ENCODE results near the gene GGNBP2.

GGNBP2 gene

DNA sequence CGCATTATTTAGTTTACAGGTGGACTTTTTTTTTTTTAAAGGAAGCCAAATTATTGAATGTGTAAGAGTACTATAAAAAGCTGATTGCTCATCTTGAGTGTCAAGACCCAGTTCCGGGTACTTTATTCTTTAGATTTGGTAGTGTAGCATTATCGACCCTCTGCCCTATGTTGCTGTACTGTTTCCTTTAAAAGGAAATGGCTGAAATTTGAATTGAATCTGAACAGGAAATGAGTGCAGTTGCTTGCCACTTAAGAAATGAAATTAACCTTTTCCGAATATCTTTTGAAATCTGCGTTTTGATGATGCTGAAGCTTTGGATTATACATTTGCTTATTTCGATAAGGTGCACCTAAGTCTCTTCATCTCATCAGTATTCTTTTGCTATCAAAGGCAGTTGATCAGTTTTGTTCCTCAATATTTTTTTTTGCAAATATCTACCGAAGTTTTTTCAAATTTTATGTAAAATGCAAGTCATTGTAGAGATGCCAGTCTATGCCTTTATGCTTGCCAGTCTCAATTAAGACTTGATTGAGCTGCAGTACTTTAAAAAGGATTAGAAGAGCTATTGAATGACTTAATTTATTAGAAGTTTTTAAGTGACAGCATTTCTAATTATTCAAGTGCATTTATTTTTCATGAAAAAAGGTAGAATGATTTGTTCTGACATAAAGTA lies 1.8 kb downstream of the GGNBP2 start:
- peak overlapping the region; percentile 96 for H3K4me3 ChIP-seq (ENCODE audit: low read depth, low read length)
- no peak for DNase-seq (ENCODE audit: low read depth)

DNA sequence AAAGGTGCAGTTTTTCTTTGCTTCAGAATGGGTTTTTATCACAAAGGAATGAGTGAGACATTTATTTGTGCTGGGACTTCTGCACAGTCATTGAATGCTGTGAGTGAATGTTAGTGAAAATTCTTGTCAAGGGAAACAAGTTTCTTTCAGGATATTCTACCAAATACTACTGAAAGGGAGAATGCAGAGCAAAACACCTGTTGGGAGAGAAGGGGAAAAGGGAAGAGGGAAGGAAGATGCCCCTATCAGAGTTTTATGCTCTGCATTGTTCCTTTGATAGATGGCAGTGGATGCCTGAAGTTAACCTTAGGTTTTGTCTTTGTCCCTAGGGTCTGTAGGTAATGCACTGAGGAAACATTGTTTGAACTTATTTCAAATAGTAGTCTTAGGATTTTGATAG lies 3.1 kb downstream of the GGNBP2 start:
- DNase-seq (ENCODE audit: low read depth), result no peak
- peak overlapping the region; percentile 96 for H3K4me3 ChIP-seq (ENCODE audit: low read depth, low read length)

DNA sequence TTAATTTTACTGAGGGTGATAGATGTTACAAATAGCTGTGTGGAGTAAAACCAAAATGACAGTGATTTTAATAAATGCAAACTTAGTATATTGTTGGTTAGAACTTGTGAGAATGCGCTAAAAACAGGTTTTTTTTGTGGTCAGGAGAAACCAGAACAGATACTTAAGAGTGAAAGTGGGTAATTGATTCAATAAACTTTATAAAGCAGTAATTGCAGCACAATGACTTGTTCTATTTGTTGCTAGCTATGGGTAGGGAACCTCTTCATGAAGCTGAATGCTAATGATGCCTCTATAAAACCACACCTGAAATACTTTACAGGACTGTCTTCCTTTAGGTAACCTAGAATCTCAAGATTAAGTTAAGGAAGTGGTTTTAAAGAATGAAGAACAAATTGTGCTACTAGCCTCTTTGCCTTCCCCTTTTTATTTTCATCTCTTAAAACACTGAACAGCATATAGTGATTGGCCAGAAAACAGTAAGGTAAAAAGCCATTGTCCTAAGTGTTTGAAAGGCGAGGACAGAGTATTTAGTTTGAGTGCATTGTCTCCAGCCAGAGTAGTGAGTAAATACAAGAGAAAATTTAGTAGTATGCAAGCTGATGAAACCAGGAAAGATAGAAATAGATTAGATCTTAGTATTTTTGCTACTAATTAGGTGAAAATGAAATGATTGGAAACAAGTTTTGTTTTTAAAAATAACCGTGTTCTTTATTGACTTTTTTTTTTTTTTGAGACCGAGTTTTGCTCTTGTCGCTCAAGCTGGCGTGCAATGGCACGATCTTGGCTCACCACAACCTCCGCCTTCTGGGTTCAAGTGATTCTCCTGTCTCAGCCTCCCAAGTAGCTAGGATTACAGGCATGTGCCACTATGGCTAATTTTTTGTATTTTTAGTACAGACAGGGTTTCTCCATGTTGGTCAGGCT lies 6.0 kb downstream of the GGNBP2 start:
- DNase-seq (ENCODE audit: low read depth), result no peak
- no peak overlapping the region for H3K4me3 ChIP-seq (ENCODE audit: low read depth, low read length)

DNA sequence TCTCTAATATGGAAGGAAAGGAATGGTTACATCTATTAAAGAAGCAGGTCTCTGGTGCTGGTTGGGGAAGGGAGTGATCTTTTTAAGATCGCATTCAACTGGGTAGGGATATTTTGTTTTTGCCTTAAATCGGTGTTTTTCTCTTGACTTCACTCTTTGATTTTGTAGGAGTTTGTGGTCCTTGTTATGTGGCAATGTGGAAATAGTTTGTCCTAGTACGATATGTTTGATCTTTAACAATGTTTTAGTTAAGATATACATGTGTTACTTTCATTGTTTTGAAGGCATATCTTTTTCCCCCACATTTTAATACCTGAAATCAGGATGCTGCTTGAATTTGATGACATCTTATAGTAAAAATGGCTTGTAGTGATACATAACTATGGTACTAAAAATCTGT lies 8.7 kb downstream of the GGNBP2 start:
- no peak for DNase-seq (ENCODE audit: low read depth)
- no peak overlapping the region for H3K4me3 ChIP-seq (ENCODE audit: low read depth, low read length)

DNA sequence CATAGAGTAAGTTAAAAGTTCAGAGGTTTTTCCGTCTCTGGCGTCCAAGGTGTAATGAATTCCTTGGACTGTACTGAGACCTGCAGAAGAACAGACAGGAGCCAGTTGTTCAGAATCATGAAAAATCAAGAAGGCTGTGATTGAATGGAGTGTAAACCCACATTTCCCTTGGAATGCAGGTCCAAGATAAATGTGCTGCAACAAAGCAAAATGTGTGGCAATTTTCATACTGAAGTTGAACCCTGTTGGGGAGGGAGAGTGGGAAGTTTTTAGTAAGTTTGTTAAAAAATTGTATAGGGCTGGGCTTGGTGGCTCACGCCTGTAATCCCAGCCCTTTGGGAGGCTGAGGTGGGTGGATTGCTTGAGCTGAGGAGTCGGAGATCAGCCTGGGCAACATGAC lies 21.4 kb downstream of the GGNBP2 start:
- DNase-seq (ENCODE audit: low read depth), result no peak
- H3K4me3 ChIP-seq (ENCODE audit: low read depth, low read length), result no peak overlapping the region

DNA sequence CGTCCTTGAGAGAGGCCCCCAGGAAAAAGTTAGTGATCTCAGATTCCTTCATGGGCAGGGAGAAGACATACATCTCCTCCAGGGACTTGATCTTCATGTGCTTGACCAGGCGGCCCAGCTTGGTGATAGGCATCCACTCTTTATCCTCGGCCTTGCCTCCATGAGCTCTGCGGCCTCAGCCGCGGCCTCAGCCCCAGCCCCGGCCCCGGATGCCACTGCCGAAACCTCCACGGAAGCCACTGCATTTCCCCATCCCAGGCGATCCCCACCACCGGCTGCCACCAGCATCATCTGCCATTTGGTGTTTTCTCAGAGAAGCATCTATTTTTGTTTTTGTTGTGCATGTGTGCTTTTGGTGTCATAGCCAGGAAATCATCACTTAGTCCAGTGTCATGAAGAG lies 30.3 kb downstream of the GGNBP2 start:
- no peak overlapping the region for H3K4me3 ChIP-seq (ENCODE audit: low read depth, low read length)
- DNase-seq (ENCODE audit: low read depth), result no peak

DNA sequence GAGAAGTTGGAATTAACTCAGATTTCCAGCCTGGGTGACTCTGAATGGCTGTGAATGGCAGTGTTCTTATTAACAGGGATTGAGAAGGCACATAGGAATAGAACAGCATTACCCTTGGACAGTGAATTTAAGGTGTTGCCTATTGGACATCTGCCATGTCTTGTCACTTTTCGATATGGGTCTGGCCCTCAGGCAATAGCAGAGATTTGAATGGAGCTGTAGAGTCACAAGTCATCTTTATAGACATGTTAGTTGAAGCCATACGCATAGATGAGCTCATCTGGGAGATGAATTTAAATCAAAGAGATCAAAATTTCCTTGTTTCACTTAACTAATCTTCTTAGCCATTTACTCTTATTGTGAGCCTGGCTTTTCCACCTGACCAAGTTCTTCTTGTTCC lies 32.1 kb downstream of the GGNBP2 start:
- H3K4me3 ChIP-seq (ENCODE audit: low read depth, low read length), result no peak overlapping the region
- no peak for DNase-seq (ENCODE audit: low read depth)

DNA sequence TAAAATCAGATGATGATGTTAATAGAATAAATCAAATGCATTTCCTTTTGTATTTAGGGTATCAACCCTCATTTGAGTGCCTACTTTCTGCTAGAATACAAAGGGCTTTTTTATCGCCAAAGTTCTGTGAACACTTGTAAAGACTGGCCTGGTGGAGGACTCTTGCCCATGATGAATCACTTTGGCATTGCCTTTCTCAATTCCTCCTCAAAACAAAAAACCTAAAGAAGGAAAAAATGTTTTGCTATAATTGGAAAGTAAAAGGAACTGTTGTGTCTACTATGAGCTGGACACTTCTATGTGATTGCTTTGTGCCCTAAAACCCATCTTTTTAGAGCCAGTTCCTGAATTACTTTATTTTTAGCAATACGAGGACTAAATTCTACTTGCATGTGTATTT lies 34.0 kb downstream of the GGNBP2 start:
- no peak for DNase-seq (ENCODE audit: low read depth)
- no peak overlapping the region for H3K4me3 ChIP-seq (ENCODE audit: low read depth, low read length)

DNA sequence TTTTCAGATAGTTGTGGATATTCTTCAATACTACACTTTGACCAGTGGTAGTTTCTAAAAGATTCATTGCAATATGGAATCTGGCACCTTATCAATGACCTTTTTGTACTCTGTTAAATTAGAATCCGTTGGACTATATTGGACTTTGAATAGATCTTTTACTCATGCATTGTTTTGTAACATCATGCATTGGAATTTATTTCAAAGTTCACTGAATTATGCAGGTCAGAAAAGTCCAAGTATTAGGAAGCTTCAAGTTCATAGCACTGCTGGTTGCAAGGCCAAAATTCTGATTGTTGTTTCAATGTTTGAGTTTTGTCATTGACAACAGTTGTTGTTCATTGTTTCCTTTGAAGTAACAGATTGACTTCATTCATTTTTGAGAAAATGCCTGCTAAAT lies 39.1 kb downstream of the GGNBP2 start:
- DNase-seq (ENCODE audit: low read depth), result no peak
- no peak overlapping the region for H3K4me3 ChIP-seq (ENCODE audit: low read depth, low read length)

DNA sequence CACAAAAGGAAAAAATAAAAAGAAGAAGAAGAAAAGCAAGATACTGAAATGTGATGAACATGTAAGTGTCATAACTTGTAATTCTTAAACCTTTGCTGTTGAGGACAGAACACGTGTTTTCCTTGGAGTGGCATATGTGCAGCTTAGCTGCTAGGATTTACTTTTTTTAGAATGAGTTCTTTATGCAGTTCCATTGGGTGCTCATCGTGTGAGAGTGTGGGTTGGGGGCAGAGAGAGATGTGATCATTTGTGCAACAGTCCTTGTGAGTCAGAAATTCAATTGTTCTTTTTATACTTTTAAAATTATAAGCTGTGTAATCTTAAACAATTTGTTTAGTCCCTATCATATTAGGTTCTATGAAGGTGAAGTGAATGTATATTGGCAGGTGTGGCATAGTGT lies 41.4 kb downstream of the GGNBP2 start:
- DNase-seq (ENCODE audit: low read depth), result no peak
- H3K4me3 ChIP-seq (ENCODE audit: low read depth, low read length), result no peak overlapping the region

DNA sequence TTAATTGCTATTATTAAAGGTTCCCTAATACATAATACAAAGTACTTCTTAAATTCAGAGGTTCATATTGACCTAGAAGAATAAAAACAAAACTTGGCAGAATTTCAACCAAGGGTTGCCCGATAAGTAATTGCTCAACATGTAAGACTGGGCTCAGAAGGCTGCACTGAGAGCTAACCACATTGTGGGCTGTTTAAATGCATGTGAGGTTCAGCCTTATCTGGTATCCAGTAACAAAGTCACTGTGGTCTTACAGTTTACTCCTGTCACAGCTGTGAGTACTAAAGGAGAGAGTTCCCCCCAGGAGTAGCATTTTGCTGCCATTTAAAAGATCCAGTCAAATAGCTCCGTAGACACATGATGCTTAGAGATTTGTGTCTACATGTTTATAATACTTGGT lies 45.4 kb downstream of the GGNBP2 start:
- no peak for DNase-seq (ENCODE audit: low read depth)

DNA sequence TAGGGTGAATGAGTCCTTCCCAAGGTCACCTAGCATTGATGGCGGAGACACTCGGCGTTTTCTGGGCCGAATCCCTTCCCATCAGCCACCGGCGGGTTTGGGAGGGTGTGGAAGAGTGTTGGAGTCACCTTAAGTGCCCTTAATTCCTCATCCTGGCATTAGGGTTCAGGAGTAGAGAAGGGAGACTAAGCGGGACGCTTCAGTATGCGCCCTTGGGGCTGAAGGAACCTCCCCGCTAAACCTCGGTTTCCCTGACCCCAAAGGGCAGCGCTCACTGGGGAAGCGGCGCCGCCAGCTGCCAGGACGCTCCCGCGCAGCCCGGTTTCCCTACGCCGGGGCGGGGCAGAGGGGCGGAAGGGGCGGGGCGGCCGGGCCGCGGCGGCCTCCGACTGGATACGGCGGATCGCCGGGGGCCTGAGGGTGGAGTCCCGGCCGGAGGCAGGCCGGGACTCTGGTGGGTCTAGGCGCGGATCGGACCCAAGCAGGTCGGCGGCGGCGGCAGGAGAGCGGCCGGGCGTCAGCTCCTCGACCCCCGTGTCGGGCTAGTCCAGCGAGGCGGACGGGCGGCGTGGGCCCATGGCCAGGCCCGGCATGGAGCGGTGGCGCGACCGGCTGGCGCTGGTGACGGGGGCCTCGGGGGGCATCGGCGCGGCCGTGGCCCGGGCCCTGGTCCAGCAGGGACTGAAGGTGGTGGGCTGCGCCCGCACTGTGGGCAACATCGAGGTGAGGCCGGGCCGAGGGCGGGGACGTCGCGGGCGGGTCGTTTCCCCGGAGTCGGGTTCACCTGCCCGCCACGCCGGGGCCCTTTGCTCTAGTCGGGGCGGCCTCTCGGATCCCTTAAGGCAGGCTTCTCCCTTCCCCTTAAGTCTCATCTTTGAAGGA lies 47.0 kb downstream of the GGNBP2 start, which contains the start of gene DHRS11:
DHRS11 (plus strand) TSS at position 446 of the 882 bp plus-strand sequence; CDS start at position 577, 131 bp downstream.
- DNase-seq (ENCODE audit: low read depth), result no peak
- peak within 1 kb of the TSS; percentile 71 for H3K4me3 ChIP-seq (ENCODE audit: low read depth, low read length)

More for the DNA sequence above, 45.4 kb downstream of the GGNBP2 start:
- no peak overlapping the region for H3K4me3 ChIP-seq (ENCODE audit: low read depth, low read length)

DNA sequence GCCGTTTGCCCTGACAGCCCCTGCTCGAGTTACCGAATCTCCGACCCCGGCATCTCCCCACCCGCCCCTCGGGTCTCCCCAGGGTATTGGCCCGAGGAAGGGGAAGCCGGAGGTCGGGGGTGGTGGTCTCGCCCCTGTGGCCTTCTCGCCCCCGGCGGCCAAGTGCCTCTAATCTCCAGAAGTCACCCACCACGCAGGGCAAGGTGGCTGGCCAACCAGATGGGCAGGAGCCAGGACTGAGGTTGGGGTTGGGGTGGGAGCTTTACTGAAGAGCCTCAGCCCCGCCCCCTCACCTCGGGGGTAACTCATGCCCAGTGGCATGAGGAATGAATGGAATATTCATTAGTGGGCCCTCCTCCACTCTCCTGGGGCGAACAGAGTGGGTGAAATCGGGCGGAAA lies 47.6 kb downstream of the GGNBP2 start:
- H3K4me3 ChIP-seq (ENCODE audit: low read depth, low read length), result peak overlapping the region; percentile 71
- no peak for DNase-seq (ENCODE audit: low read depth)

DNA sequence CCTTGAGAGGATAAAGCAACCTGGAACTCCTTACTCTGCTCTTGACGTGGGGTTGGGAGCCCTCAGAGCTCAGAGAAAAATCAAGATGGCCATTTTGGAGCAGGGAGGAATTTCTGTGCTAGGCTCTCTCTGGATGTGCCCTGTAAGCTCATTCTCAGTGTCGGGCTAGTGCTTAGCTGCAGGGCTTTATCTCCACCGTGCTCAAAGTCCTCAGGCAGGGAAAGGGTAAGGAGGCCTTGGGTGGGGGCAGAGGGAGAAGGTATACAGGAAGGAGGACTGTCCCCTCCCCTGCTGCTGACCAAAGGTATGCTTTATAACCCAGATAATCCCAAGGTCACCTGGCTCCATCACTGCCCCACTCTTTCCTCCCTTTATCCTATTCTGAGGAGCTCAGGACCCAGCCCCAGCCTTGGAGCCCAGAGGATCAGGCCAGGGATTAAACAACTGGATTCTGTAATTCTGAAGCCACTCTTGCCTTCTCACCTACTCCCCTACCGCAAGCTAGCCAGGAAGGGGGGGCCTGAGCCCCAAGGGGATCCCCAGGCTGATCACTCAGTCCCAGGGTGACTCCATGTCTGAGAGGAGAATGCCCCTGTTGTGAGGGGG lies 48.1 kb downstream of the GGNBP2 start:
- no peak for DNase-seq (ENCODE audit: low read depth)
- peak overlapping the region; percentile 71 for H3K4me3 ChIP-seq (ENCODE audit: low read depth, low read length)

DNA sequence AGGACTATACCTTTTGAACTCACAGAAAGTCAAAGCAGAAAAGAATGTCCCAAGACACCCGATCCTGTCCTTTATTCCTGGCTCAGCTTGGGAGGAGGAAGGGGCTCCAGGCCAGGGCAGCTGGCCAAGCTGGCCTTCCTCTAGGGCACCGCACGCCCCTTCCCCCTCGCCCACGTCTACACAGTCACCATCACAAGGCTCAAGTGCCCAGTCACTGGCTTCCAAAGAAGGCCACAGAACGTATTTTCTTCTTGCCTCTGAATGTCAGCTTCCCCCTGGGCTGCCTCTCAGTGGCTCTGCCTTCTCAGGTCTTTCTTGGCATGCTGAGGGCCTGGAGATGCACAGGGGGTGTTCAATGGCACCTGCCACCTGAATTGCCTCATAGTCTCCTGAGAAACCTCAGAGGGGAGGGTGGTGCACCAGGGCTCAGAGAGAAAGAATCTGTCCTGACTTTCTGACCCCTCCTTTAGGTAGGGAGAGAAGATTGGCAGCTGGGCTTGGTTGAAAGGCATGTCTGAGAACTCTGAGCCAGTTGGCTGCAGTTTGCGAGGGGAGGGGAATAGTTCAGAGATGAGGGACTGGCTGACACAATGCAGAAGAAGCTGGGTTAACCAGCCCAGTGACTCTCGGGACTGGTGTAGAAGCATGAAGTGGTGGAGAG lies 49.1 kb downstream of the GGNBP2 start:
- no peak for DNase-seq (ENCODE audit: low read depth)
- H3K4me3 ChIP-seq (ENCODE audit: low read depth, low read length), result no peak overlapping the region

DNA sequence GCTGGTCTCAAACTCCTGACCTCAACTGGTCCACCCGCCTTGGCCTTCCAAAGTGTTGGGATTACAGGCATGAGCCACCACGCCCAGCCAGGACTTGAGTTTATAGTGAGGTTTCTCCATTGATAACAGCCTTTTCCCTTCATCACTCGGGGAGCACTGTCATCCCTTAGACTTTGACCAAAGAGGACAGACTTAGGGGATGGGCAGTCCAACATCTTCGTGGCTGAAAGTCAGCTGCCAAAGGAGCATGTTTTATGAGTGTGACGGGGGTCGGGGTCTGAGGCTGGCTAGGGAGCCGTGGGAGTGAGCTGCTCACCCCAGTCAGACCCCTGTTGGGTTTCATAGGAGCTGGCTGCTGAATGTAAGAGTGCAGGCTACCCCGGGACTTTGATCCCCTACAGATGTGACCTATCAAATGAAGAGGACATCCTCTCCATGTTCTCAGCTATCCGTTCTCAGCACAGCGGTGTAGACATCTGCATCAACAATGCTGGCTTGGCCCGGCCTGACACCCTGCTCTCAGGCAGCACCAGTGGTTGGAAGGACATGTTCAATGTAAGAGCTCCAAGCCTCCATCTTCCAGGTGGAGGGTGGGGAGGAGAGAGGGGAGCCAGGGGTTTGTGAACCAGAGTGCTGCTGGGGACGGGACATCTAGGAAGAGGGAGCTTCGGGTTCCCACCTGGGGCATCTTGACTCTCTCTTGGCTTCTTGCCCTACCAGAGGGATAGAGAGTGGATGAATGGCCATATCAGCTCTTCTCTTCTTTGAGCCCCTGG lies 50.1 kb downstream of the GGNBP2 start:
- H3K4me3 ChIP-seq (ENCODE audit: low read depth, low read length), result no peak overlapping the region

DNA sequence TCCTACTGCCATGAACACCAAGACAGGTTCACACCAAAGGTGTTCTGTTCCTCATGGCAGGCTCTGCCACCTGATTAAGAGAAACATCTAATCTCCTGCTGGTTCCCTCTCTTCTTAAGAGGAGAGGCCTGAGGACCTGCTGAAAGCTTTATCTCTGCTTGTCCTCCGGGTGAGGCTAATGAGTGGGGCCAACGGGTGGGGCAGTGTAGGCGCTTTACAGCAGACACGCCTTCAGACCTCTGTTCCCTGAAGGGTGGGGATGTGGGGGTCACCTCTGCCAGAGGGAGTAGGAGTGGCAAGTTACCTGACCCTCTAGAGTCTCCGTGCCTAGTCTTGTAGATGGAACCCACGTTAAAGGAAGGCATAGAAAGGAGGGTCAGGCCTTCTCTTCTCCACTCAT lies 52.5 kb downstream of the GGNBP2 start:
- no peak for DNase-seq (ENCODE audit: low read depth)
- H3K4me3 ChIP-seq (ENCODE audit: low read depth, low read length), result no peak overlapping the region

More for the DNA sequence above, 50.1 kb downstream of the GGNBP2 start:
- DNase-seq (ENCODE audit: low read depth), result no peak
